GM19467 (cell line): Measurements from ENCODE around the gene TRIP12.
"Not testable (repeated sequence)": the region's sequence is repeated elsewhere in the genome, so short reads cannot be mapped to it uniquely, and the experiment has no call there.

ENCODE experiments used
- ATAC-seq: cut with Tn5 transposase; IDR thresholded peaks from one replicate; pipeline ENCODE4 v1.9.1; 2021; ENCODE audit warnings: mild to moderate bottlenecking, moderate library complexity; ENCODE audit not compliant: unreplicated experiment

TRIP12 gene

GRCh38 chr2:229921101-229921891 is 513 bp downstream of the TRIP12 start:
- peak; percentile 18 for ATAC-seq

DNA sequence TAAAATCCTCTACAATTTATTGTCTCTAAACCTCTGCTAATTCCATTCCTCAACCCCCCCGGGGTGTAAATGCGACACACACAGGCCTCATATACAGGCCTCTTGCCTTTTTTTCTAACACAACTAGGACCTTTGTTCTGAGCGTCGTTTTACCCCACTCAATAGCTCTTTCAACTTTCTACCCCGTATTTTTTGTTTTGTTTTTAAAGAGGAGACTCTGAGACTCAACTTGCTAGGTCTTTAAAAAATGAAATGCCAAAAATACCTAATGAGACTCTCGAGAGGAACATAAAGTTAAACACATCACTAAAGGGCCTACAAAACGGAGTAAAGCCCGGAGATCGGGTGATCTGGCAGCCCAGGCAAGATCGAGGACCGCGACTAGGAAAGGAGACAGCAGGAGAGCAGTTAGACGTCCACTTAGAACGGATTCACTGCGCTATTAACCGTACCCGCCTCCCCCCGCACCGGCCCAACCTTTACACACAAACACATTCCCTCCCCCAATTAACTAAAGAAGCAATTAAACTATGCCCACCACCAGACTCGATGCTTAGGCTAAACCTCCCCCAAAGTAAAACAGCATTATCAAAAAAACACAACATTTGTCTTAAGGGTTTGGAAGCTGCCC is 1.7 kb downstream of the TRIP12 start:
- ATAC-seq, result no peak

- no peak for ATAC-seq
Measured at GRCh38 chr2:229917793-229918192, 4.0 kb downstream of the TRIP12 start.

DNA sequence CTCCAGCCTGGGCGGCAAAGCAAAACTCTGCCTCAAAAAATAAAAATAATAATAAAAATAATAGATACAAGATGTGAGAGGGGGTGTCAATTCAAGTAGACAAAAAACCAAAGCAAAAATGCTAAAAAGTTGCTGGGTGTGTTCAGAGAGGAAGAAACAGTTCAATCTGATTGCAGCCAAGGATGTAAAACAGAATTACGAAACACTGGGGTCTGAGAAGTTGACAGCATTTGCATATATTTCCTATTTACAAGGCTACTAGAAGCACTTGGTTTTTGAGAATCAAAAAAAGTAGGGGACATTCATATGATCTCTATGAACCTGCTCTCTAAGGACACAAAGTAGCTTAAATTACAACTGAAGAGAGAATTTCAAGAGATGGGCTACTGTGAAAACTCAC is 7.6 kb downstream of the TRIP12 start:
- ATAC-seq, result no peak

DNA sequence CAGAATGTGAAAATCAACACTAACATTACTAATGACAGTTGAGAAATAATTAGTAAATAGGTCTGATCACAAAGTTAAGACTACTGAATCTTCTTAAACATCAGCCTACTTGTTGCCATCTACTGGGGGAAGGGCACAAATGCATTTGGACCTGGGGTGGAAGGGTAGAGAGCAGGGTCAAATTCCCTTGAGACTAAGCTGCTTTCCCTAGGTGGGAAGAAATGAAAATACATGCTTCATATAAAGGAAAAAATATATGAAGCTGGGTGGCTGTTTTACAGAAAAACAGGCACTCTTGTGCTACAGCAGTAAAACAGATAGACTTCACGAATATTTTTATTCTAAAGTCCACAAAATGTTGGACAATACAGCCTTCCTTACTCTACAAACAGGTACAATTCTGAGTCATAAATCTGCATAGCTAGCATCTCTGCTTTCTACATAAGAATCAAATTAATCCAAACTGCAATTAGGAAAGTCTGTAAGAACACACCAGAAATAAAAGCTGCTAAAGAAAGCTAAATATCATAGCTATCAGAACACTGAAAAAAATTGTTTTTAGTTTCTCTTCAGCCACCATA is 10.9 kb downstream of the TRIP12 start:
- no peak for ATAC-seq

GRCh38 chr2:229910147-229910831 is 11.5 kb downstream of the TRIP12 start:
- ATAC-seq, result no peak

DNA sequence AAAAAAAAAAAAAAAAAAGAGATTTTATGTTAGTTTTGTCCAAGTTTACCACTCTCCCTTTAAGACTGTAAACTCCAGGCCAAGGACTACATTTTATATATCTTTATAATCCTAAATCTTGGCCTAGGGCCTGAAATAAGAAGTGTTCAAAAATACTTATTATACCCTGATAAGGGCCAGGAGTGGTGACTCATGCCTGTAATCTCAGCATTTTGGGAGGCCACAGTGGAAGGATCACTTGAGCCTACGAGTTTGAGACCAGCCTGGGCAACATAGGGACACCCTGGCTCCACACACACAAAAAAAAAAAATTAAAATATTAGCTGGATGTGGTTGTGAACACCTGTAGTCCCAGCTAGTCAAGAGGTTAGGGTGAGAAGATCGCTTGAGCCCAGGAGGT is 12.7 kb downstream of the TRIP12 start:
- ATAC-seq, result no peak

- ATAC-seq, result no peak
Measured at GRCh38 chr2:229905601-229906000, 16.2 kb downstream of the TRIP12 start.

- ATAC-seq, result no peak
Measured at GRCh38 chr2:229903037-229903436, 18.8 kb downstream of the TRIP12 start.

DNA sequence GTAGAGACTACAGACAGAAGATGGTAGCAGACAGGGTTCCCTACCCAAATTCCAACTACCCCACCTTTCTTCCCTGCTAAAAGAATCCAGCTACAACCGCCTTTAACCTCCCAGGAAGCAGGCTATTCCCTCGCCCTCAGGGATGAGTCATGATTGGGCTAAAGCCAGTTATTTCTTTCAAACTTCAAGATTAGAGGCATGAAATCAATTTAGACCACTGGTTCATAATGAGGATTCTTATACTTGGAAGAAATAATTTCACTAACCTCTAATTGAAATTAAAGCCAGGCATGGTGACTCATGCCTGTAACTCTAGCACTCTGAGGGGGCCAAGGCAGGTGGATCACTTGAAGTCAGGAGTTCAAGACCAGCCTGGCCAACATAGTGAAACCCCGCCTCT is 20.0 kb downstream of the TRIP12 start:
- ATAC-seq, result no peak

GRCh38 chr2:229900514-229900913 is 21.3 kb downstream of the TRIP12 start:
- ATAC-seq, result not testable (repeated sequence)

DNA sequence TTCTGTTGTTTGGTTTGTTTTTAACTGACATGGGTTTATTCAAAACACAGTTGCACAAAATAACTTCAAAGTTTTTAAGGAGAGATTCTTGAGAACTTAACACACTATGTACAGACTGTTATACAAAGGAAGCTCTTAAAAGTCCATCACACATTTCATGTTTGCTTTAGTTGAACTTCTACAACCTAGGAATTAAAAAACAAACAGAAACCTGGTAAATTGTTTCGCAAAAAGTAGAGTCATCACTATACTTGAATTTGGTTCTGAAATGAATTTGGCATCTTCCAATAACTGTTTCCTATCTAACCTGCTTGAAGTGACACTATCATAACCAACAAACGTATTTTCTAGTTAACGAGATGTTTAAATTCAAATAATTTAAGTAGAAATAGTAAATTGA is 21.8 kb downstream of the TRIP12 start:
- no peak for ATAC-seq

DNA sequence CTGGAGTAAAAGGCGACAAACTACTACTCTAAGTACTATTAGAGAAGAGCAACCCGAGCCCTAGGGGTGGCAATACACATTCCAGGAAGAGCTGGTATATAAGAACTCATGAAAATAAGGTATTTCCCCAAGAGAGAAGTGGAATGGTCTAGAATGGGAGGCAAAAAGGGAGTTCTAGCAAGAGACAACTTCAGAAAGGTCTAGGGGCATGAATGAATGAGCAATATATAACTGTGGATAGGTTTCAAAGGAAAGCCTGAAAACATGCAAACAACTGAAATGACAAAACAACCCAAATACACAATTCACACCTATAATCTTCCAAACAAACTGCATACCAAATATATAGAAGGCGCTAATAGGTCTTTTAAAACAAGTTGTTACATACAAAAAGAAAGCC is 22.2 kb downstream of the TRIP12 start:
- no peak for ATAC-seq

DNA sequence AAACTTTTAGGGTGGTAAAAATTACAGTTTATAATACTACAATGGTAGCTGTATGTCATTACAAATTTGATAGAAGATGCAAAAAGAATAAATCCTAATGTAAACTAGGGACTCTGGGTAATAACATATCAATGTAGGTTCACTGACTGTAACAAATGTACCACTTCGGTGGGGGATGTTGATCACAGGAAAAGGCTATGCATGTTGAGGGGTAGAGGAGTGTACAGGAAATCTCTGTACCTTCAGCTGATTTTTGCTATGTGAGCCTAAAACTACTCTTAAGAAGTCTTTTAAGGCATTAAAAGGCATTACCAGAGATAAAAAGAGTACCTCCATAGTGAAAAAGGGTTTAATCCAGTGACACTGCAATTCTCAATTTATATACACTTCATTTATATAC is 25.0 kb downstream of the TRIP12 start:
- ATAC-seq, result no peak

DNA sequence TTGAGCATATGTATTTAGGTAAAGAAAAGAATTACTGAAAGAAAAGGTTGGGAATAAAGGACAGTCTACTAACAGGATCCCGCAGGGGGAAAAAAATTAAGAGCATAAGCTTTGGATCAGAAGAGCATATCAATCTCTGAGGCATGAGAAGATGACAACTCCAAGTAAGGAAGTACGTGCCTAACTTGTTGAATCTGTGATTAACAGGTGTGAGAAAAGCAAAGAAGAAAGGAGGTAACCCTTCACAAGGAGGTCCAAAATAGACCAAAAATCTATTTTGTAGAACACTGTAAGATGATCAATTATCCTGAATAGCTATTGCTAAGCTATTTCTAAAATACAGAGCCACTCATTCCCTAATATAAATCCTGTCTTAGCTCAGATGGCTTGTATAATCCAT is 32.8 kb downstream of the TRIP12 start:
- ATAC-seq, result no peak

- ATAC-seq, result no peak
Measured at GRCh38 chr2:229888031-229888430, 33.8 kb downstream of the TRIP12 start.

GRCh38 chr2:229887441-229887840 is 34.4 kb downstream of the TRIP12 start:
- ATAC-seq, result no peak

GRCh38 chr2:229884775-229885699 is 36.8 kb downstream of the TRIP12 start:
- no peak for ATAC-seq

DNA sequence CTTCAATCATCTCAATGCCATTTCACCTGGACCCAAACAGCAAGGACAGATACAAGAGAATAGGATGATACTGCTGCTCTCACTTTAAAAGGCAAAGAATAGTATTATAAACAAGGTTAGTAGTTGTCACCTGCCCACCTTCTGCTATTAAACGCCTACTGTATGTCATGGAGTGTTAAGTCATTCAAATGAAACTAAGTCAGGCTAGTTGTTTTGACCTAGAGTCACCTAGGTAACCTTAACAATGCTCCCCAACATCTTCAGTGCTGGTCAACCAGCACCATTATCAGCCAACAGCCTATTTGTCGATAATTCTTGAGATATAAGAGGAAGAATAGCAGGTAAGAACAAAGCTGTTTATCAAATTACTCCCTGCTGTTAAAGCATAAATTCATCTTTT is 39.2 kb downstream of the TRIP12 start:
- no peak for ATAC-seq

- no peak for ATAC-seq
Measured at GRCh38 chr2:229880892-229881586, 40.8 kb downstream of the TRIP12 start.
